H1 (cell line): Measurements from ENCODE around the gene KAT5. TPM values are rescaled to one million over a fixed set of nuclear protein-coding genes. Genes with fewer than 3 reads are reported as not detected.
A peak's percentile ranks its signal among the peaks of the same experiment; 100 is the strongest.

Source experiments
- CTCF ChIA-PET: fragments of 300-600 bp; sonication (Branson Sonifier 250); formaldehyde crosslinking; loops from one replicate; lab custom pipeline; 2021; ENCODE audit not compliant: partially characterized antibody; lab: Charles Lee
- POLR2A ChIA-PET: fragments of 300-600 bp; sonication (Branson Sonifier 250); formaldehyde crosslinking; loops from one replicate; lab custom pipeline; 2021; ENCODE audit warnings: inconsistent platforms; ENCODE audit not compliant: partially characterized antibody; lab: Charles Lee
- DNase-seq, 2 experiments: peaks; one replicate each; pipeline versions ENCODE4 v3.0.0 to v3.0.0-alpha.2; 2010 to 2022; ENCODE audit warnings: low spot score in 2 of 2, low read depth in 1 of 2, mixed read lengths in 1 of 2
- FAIRE-seq: peaks from 2 replicates; lab custom pipeline; 2011; peaks lifted over from hg19 to GRCh38; lab: Jason Lieb, UNC
- H2AFZ ChIP-seq: 2 replicates; pipeline ENCODE4 v1.8.1; 2012; ENCODE audit warnings: low read length, inconsistent platforms
- H2AK5ac ChIP-seq: 2 replicates; pipeline ENCODE4 v1.6.1; 2013; ENCODE audit warnings: low read depth, low read length
- H2BK120ac ChIP-seq: replicated peaks from 2 replicates; pipeline ENCODE3; 2013; ENCODE audit warnings: low read depth, low read length, inconsistent platforms
- H2BK12ac ChIP-seq: 2 replicates; pipeline ENCODE4 v1.6.1; 2013; ENCODE audit warnings: low read depth, low read length
- H2BK15ac ChIP-seq: 2 replicates; pipeline ENCODE4 v1.6.1; 2013; ENCODE audit warnings: low read length
- H2BK20ac ChIP-seq: 2 replicates; pipeline ENCODE4 v1.6.1; 2013; ENCODE audit warnings: low read length
- H2BK5ac ChIP-seq: 2 replicates; pipeline ENCODE4 v1.6.1; 2013; ENCODE audit warnings: low read depth, low read length
- H3K14ac ChIP-seq: 2 replicates; pipeline ENCODE4 v1.6.1; 2013; ENCODE audit warnings: inconsistent platforms; ENCODE audit not compliant: insufficient read length
- H3K18ac ChIP-seq: 2 replicates; pipeline ENCODE4 v1.6.1; 2013; ENCODE audit warnings: low read length; ENCODE audit errors: extremely low read depth
- H3K23ac ChIP-seq: 2 replicates; pipeline ENCODE4 v1.6.1; 2013; ENCODE audit warnings: inconsistent platforms; ENCODE audit not compliant: insufficient read length
- H3K23me2 ChIP-seq: 2 replicates; pipeline ENCODE4 v1.6.1; 2013; ENCODE audit warnings: low read depth, low read length
- H3K27ac ChIP-seq: 2 replicates; pipeline ENCODE4 v1.6.1; 2011; ENCODE audit warnings: low read depth, low read length, inconsistent platforms
- H3K27me3 ChIP-seq, 4 experiments: replicated peaks in 1 of 4; 1 replicate in 1 of 4; 2 replicates in 3 of 4; pipeline versions ENCODE4 v1.6.1 to v1.8.1; 2011 to 2013; ENCODE audit warnings: low read length in 3 of 4, mild to moderate bottlenecking in 3 of 4, inconsistent platforms in 2 of 4, mixed read lengths in 2 of 4, moderate library complexity in 1 of 4; ENCODE audit not compliant: control insufficient read depth in 3 of 4, insufficient read depth in 3 of 4; ENCODE audit errors: extremely low read depth in 1 of 4
- H3K36me3 ChIP-seq, 4 experiments: 2 replicates each; pipeline versions ENCODE4 v1.6.1 to v1.8.1; 2011 to 2013; ENCODE audit warnings: mild to moderate bottlenecking in 4 of 4, low read length in 3 of 4, moderate library complexity in 2 of 4, control low read depth in 1 of 4, inconsistent platforms in 1 of 4; ENCODE audit not compliant: insufficient read depth in 4 of 4, control insufficient read depth in 2 of 4
- H3K4ac ChIP-seq: replicated peaks from 2 replicates; pipeline ENCODE3; 2013; ENCODE audit warnings: low read length, low read depth, mixed read lengths, inconsistent platforms; ENCODE audit not compliant: insufficient read length
- H3K4me1 ChIP-seq, 4 experiments: replicated peaks in 1 of 4; 1 replicate in 1 of 4; 2 replicates in 3 of 4; pipeline versions ENCODE4 v1.6.1 to v1.8.1; 2011 to 2013; ENCODE audit warnings: low read length in 3 of 4, inconsistent platforms in 2 of 4, mixed read lengths in 1 of 4; ENCODE audit not compliant: insufficient read depth in 4 of 4, control insufficient read depth in 3 of 4
- H3K4me2 ChIP-seq, 2 experiments: 2 replicates each; pipeline versions ENCODE4 v1.6.1 to v1.8.1; 2011 to 2013; ENCODE audit warnings: low read depth in 2 of 2, low read length in 2 of 2, control low read depth in 1 of 2, inconsistent platforms in 1 of 2, mild to moderate bottlenecking in 1 of 2; ENCODE audit not compliant: insufficient read depth in 1 of 2
- H3K4me3 ChIP-seq, 4 experiments: fragments of 200-600, 300-600 bp in 1 of 4; sonication (generic), shearing (Covaris generic), sonication (Bioruptor Twin) in 1 of 4; 2 replicates each; pipeline versions ENCODE4 v1.5.1 to v1.8.1; 2011 to 2016; ENCODE audit warnings: low read length in 4 of 4, low read depth in 3 of 4, control low read depth in 2 of 4, inconsistent platforms in 2 of 4, mild to moderate bottlenecking in 2 of 4, mixed read lengths in 1 of 4, moderate library complexity in 1 of 4; ENCODE audit not compliant: insufficient read depth in 2 of 4; ENCODE audit errors: extremely low read depth in 1 of 4
- H3K56ac ChIP-seq: replicated peaks from 2 replicates; pipeline ENCODE3; 2013; ENCODE audit warnings: low read depth, mild to moderate bottlenecking, mixed read lengths, low read length, inconsistent platforms; ENCODE audit not compliant: insufficient read length
- H3K79me1 ChIP-seq: 2 replicates; pipeline ENCODE4 v1.6.1; 2013; ENCODE audit warnings: low read depth, low read length, control low read depth
- H3K79me2 ChIP-seq, 2 experiments: 2 replicates each; pipeline versions ENCODE4 v1.6.1 to v1.8.1; 2012 to 2013; ENCODE audit warnings: low read length in 2 of 2, mild to moderate bottlenecking in 2 of 2, inconsistent platforms in 1 of 2; ENCODE audit not compliant: insufficient read depth in 2 of 2, control insufficient read depth in 1 of 2
- H3K9ac ChIP-seq, 4 experiments: replicated peaks in 1 of 4; 1 replicate in 1 of 4; 2 replicates in 3 of 4; pipeline versions ENCODE4 v1.6.1 to v1.8.1; 2011 to 2013; ENCODE audit warnings: low read depth in 3 of 4, low read length in 3 of 4, control low read depth in 2 of 4, mild to moderate bottlenecking in 2 of 4, moderate library complexity in 2 of 4, inconsistent platforms in 1 of 4; ENCODE audit errors: extremely low read depth in 1 of 4
- H3K9me3 ChIP-seq, 2 experiments: 2 replicates each; pipeline versions ENCODE4 v1.6.1 to v1.8.1; 2012 to 2013; ENCODE audit warnings: mild to moderate bottlenecking in 2 of 2, moderate library complexity in 2 of 2, control low read depth in 1 of 2, inconsistent platforms in 1 of 2, low read depth in 1 of 2, low read length in 1 of 2, mixed read lengths in 1 of 2; ENCODE audit not compliant: insufficient read depth in 2 of 2
- H4K20me1 ChIP-seq, 2 experiments: replicated peaks in 1 of 2; 2 replicates each; pipeline versions ENCODE3 to v1.8.1; 2011 to 2013; ENCODE audit warnings: inconsistent platforms in 2 of 2, low read length in 2 of 2, mild to moderate bottlenecking in 1 of 2; ENCODE audit not compliant: insufficient read depth in 2 of 2, control insufficient read depth in 1 of 2
- H4K5ac ChIP-seq: 2 replicates; pipeline ENCODE4 v1.6.1; 2013; ENCODE audit warnings: low read length, low read depth, mixed read lengths, inconsistent platforms; ENCODE audit not compliant: insufficient read length
- H4K8ac ChIP-seq: 2 replicates; pipeline ENCODE4 v1.8.0; 2013; ENCODE audit warnings: mild to moderate bottlenecking, moderate library complexity, low read length, inconsistent platforms; ENCODE audit not compliant: insufficient read depth; ENCODE audit errors: extremely low read depth
- H4K91ac ChIP-seq: replicated peaks from 2 replicates; pipeline ENCODE3; 2013; ENCODE audit warnings: low read length, mixed read lengths, inconsistent platforms; ENCODE audit not compliant: insufficient read length
- E2F6 ChIP-seq: IDR thresholded peaks from 2 replicates; pipeline ENCODE4 v1.6.1; 2012; ENCODE audit warnings: inconsistent platforms
- FOSL1 ChIP-seq: IDR thresholded peaks from 2 replicates; pipeline ENCODE4 v1.6.1; 2011; ENCODE audit warnings: mild to moderate bottlenecking, low read depth, low read length, moderate library complexity; ENCODE audit not compliant: insufficient read depth
- KDM1A ChIP-seq: fragments of 200-600, 300-600 bp; sonication (generic); IDR thresholded peaks from 2 replicates; pipeline ENCODE4 v1.7.1; 2016; ENCODE audit warnings: mild to moderate bottlenecking, low read length, borderline replicate concordance
- KDM4A ChIP-seq: IDR thresholded peaks from one replicate; pipeline ENCODE4 v1.7.1; 2012; ENCODE audit warnings: low read depth, mild to moderate bottlenecking, moderate library complexity, low read length, inconsistent platforms; ENCODE audit not compliant: severe bottlenecking
- PHF8 ChIP-seq: fragments of 200-600 bp; sonication (generic); conservative IDR thresholded peaks from 2 replicates; pipeline ENCODE4 v1.7.1; 2012; ENCODE audit warnings: low read depth, mild to moderate bottlenecking, inconsistent platforms, low read length, moderate library complexity
- POLR2AphosphoS5 ChIP-seq: IDR thresholded peaks from 2 replicates; pipeline ENCODE4 v1.6.1; 2011; ENCODE audit warnings: low read depth, low read length
- SRF ChIP-seq: IDR thresholded peaks from 2 replicates; pipeline ENCODE4 v1.6.1; 2011; ENCODE audit warnings: mild to moderate bottlenecking, low read depth, low read length, moderate library complexity
- TAF7 ChIP-seq: optimal IDR thresholded peaks from 2 replicates; pipeline ENCODE3; 2011; ENCODE audit warnings: low read depth, mild to moderate bottlenecking, inconsistent platforms, low read length, moderate library complexity, borderline replicate concordance
- WGBS, 2 experiments: shearing (Covaris generic) in 1 of 2; methylation state at CpG; one replicate each; pipeline versions ENCODE4 v1.1.6 to v1.1.7; 2013 to 2015; ENCODE audit warnings: low lambda C conversion rate in 2 of 2, mixed read lengths in 2 of 2, inconsistent platforms in 1 of 2, low coverage in 1 of 2, missing lambda C conversion rate in 1 of 2; ENCODE audit not compliant: insufficient replicate concordance in 2 of 2, insufficient coverage in 1 of 2, insufficient read length in 1 of 2; ENCODE audit errors: extremely low coverage in 1 of 2, missing lambda C conversion rate in 1 of 2; 5-methylcytosine and 5-hydroxymethylcytosine counted together
- polyA plus RNA-seq, 7 experiments: library from polyadenylated mRNA; depleted of rRNA in 3 of 7; stranded (reverse) in 5 of 7; unstranded in 2 of 7; fragments of >200 nt in 5 of 7; fragments of 200-250 nt in 2 of 7; gene quantifications; 1 replicate in 5 of 7; 2 replicates in 1 of 7; 4 replicates in 1 of 7; pipeline versions ENCODE4 v1.2.1 to v1.2.3, GENCODE V29; 2011 to 2013; ENCODE audit warnings: missing spikeins in 2 of 7, mixed read lengths in 2 of 7
- total RNA-seq: library from RNA; stranded (reverse); fragmentation: NEBNext Ultra II Directional; extraction: Animal tissue kit (Norgen Biotek cat#: 25700); gene quantifications from 2 replicates; pipeline ENCODE4 v1.2.1, GENCODE V29; 2021
- TF ChIP-seq, protein P1 (sequence below): IDR thresholded peaks from 2 replicates; pipeline ENCODE4 v1.6.1; 2011; ENCODE audit warnings: low read length, improper control_type of control experiment

KAT5 gene
- total and polyA plus RNA-seq, 2 of the 8 experiments (the other 6 are each of a cell fraction or from before 2014, with no cell fraction given): 26.7 to 37.4 TPM

DNA sequence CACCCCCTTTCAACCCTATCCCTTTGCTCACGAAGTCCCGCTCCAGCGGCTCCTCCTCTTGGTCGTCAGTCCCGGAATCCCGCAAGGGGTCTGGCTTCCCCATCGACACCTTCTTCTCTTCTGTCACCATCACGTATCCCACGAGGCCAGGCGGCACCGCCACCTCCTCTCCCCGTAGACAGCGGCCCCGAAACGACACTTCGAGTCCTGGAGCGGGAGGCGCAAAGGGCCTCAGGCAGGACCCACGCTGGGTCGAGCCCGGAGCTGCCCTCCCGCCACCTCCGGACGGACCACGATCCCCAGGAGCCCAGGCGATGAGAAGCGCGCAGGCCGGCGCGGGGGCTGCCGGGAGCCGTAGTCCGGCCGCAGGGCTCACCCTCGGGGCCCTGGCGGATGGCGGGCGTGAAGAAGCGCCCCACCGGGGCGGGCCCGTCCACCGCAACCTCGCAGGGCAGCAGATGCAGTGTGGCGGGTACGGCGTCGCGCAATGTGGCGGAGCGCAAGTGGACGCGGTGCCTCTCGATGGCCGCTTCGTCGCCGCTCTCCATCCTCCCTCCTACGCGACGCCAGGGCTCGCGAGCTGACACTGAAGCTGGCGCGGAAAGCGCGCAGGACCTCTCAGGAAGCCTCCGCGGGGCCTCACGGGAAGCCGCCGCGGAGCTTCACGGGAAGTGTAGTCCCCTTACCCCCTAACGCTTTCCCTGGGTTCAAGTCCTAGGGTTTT lies 8.3 kb downstream of the KAT5 start, which contains the start of gene RNASEH2C:
TSS of gene RNASEH2C (minus strand) at position 588 of the 724 bp plus-strand sequence. CDS start at position 548, 40 bp downstream.
- Histone ChIP-seq H3K27ac (peak within 1 kb of the TSS; percentile 90), H3K4me3 (peak within 1 kb of the TSS; percentile 83 to 91 (median 85)), H2BK120ac (peak within 1 kb of the TSS; percentile 82), H3K18ac (peak within 1 kb of the TSS; percentile 99), H4K91ac (peak within 1 kb of the TSS; percentile 82), H3K4ac (peak within 1 kb of the TSS; percentile 98), H3K56ac (peak within 1 kb of the TSS; percentile 82), H3K23ac (no peak within 1 kb of the TSS), H3K4me1 (peaks cover 0 to 6% (median 3%) of the 10 kb centered on the region in 4 experiments; a peak in 2 of 7 replicates), H4K5ac (peak within 1 kb of the TSS; percentile 98), H3K79me2 (0 out of 4 replicates have a peak, but pooled peaks cover 0 to 4% of the 10 kb centered on the region in 2 experiments), H3K23me2 (peaks cover 8% of the 10 kb centered on the region; the same call in 1 of the 2 replicates), H3K36me3 (peaks cover 11 to 32% (median 29%) of the 10 kb centered on the region in 4 experiments), H2BK20ac (no peak within 1 kb of the TSS), H4K20me1 (peaks cover 0 to 12% of the 10 kb centered on the region in 2 experiments), H3K4me2 (peak within 1 kb of the TSS; percentile 83 to 85), H2AK5ac (no peak within 1 kb of the TSS), H3K9ac (peak within 1 kb of the TSS; percentile 88 to 93 (median 91)), H2AFZ (peak within 1 kb of the TSS; percentile 98), H3K14ac (no peak within 1 kb of the TSS), H3K9me3 (no peaks in the 10 kb centered on the region), H2BK12ac (peak within 1 kb of the TSS; percentile 39; the same call in 1 of the 2 replicates), H3K79me1 (peaks cover 2% of the 10 kb centered on the region), H2BK15ac (peak within 1 kb of the TSS; percentile 97; the same call in 1 of the 2 replicates), H4K8ac (peak within 1 kb of the TSS; percentile 98), H2BK5ac (peak within 1 kb of the TSS; percentile 96), H3K27me3 (no peaks in the 10 kb centered on the region)
- ChIA-PET POLR2A (interaction anchor here (0.6 to 3.7 kb wide), 31 partner anchors 9 to 325 kb away, joined by 3 to 23 read pairs (median 3); partner anchors contain the start of genes BANF1, CFL1, EIF1AD and KAT5), CTCF (interaction anchor here (0.7 to 2.7 kb wide), 16 partner anchors 9 to 332 kb away, joined by 3 to 18 read pairs (median 5); partner anchors contain the start of genes AP5B1, FIBP, KAT5 and MUS81)
- WGBS, 2 experiments: 1% methylated on average over 27 of the region's 76 CpGs; no CpG with 5 or more reads in 1 of the 2 experiments
- DNase-seq (peak; percentile 44 to 90), FAIRE-seq (no peak)
- TF ChIP-seq KDM4A: peak; percentile 97
- peak; percentile 95 for TF ChIP-seq PHF8
- TF ChIP-seq E2F6: 0 out of 2 replicates have a peak, but pooled peaks have one; percentile 26
- no peak for TF ChIP-seq FOSL1
- peak; percentile 78 for TF ChIP-seq TAF7
- TF ChIP-seq, protein P1, sequence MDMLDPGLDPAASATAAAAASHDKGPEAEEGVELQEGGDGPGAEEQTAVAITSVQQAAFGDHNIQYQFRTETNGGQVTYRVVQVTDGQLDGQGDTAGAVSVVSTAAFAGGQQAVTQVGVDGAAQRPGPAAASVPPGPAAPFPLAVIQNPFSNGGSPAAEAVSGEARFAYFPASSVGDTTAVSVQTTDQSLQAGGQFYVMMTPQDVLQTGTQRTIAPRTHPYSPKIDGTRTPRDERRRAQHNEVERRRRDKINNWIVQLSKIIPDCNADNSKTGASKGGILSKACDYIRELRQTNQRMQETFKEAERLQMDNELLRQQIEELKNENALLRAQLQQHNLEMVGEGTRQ: no peak
- TF ChIP-seq POLR2AphosphoS5: peak; percentile 91
- TF ChIP-seq KDM1A: no peak
- no peak for TF ChIP-seq SRF
